HEK293 (cell line): ENCODE results near the gene STAT5B.

Experiments
- CTCF ChIA-PET: fragments of 350-600 bp; formaldehyde crosslinking; extraction: SDS; loops from one replicate; lab custom pipeline; 2021; ENCODE audit warnings: antibody characterized with exemption; lab: Yijun Ruan, JAX
- POLR2A ChIA-PET: fragments of 300-600 bp; formaldehyde crosslinking; extraction: SDS; loops from one replicate; lab custom pipeline; 2020; ENCODE audit warnings: antibody characterized with exemption, inconsistent platforms; lab: Yijun Ruan, JAX
- H3K27ac ChIP-seq: fragments of 200-500 bp; sonication (Bioruptor generic); 2 replicates; pipeline ENCODE4 v1.5.1; 2014; ENCODE audit warnings: low read depth, low read length, control low read depth, inconsistent platforms; ENCODE audit errors: extremely low read depth
- H3K36me3 ChIP-seq, 2 experiments: fragments of 200-500 bp in 1 of 2; sonication (Bioruptor generic) in 1 of 2; 1 replicate in 1 of 2; 2 replicates in 1 of 2; pipeline ENCODE4 v1.5.1; 2014 to 2017; ENCODE audit warnings: inconsistent platforms in 2 of 2, low read length in 2 of 2; ENCODE audit not compliant: control insufficient read depth in 2 of 2, insufficient read depth in 1 of 2
- H3K4me1 ChIP-seq: fragments of 200-500 bp; sonication (Bioruptor generic); 2 replicates; pipeline ENCODE4 v1.5.1; 2014; ENCODE audit warnings: mild to moderate bottlenecking, low read length, inconsistent platforms; ENCODE audit not compliant: control insufficient read depth, insufficient read depth
- H3K4me3 ChIP-seq: 2 replicates; pipeline ENCODE4 v1.5.1; 2011; ENCODE audit warnings: low read depth, mild to moderate bottlenecking, control low read depth, low read length, moderate library complexity
- H3K9me3 ChIP-seq: fragments of 200-500 bp; sonication (Bioruptor generic); 2 replicates; pipeline ENCODE4 v1.5.1; 2014; ENCODE audit warnings: low read depth, low read length, inconsistent platforms; ENCODE audit not compliant: control insufficient read depth, insufficient read depth
- KLF1 ChIP-seq: fragments of 450-650 bp; formaldehyde crosslinking; IDR thresholded peaks from 2 replicates; pipeline ENCODE4 v1.5.1; 2016; ENCODE audit warnings: missing biosample characterization, missing genetic modification characterization
- KLF8 ChIP-seq: fragments of 450-650 bp; formaldehyde crosslinking; IDR thresholded peaks from 2 replicates; pipeline ENCODE4 v1.5.1; 2016; ENCODE audit warnings: missing biosample characterization, missing genetic modification characterization
- KLF9 ChIP-seq: fragments of 450-650 bp; formaldehyde crosslinking; IDR thresholded peaks from 2 replicates; pipeline ENCODE4 v1.5.1; 2016; ENCODE audit warnings: missing biosample characterization, missing genetic modification characterization, low read depth
- SP7 ChIP-seq: fragments of 450-650 bp; formaldehyde crosslinking; IDR thresholded peaks from 2 replicates; pipeline ENCODE4 v1.5.1; 2016; ENCODE audit warnings: missing biosample characterization, missing genetic modification characterization
- ZBTB17 ChIP-seq: fragments of 450-650 bp; formaldehyde crosslinking; IDR thresholded peaks from 2 replicates; pipeline ENCODE4 v1.5.1; 2016; ENCODE audit warnings: missing biosample characterization, missing genetic modification characterization
- ZFP69B ChIP-seq: fragments of 450-650 bp; formaldehyde crosslinking; IDR thresholded peaks from 2 replicates; pipeline ENCODE4 v1.5.1; 2016; ENCODE audit warnings: missing biosample characterization, missing genetic modification characterization
- ZNF140 ChIP-seq: fragments of 450-650 bp; formaldehyde crosslinking; IDR thresholded peaks from 2 replicates; pipeline ENCODE4 v1.5.1; 2016; ENCODE audit warnings: missing biosample characterization, missing genetic modification characterization
- ZNF335 ChIP-seq: fragments of 450-650 bp; formaldehyde crosslinking; conservative IDR thresholded peaks from 2 replicates; pipeline ENCODE4 v1.5.1; 2016; ENCODE audit warnings: missing biosample characterization, missing genetic modification characterization
- ZNF426 ChIP-seq: fragments of 450-650 bp; formaldehyde crosslinking; IDR thresholded peaks from 2 replicates; pipeline ENCODE4 v1.5.1; 2017; ENCODE audit warnings: missing biosample characterization, missing genetic modification characterization, mild to moderate bottlenecking, inconsistent platforms, moderate library complexity
- ZNF600 ChIP-seq: fragments of 450-650 bp; formaldehyde crosslinking; IDR thresholded peaks from 2 replicates; pipeline ENCODE4 v1.5.1; 2016; ENCODE audit warnings: missing biosample characterization, missing genetic modification characterization
- ZNF624 ChIP-seq: fragments of 450-650 bp; formaldehyde crosslinking; IDR thresholded peaks from 2 replicates; pipeline ENCODE4 v1.5.1; 2017; ENCODE audit warnings: missing biosample characterization, missing genetic modification characterization
- ZNF645 ChIP-seq: fragments of 450-650 bp; formaldehyde crosslinking; IDR thresholded peaks from 2 replicates; pipeline ENCODE4; 2016; ENCODE audit warnings: missing biosample characterization, missing genetic modification characterization
- ZNF658 ChIP-seq: fragments of 450-650 bp; formaldehyde crosslinking; IDR thresholded peaks from 2 replicates; pipeline ENCODE4; 2016; ENCODE audit warnings: missing biosample characterization, missing genetic modification characterization
- ZNF792 ChIP-seq: fragments of 450-650 bp; formaldehyde crosslinking; IDR thresholded peaks from 2 replicates; pipeline ENCODE4 v1.5.1; 2016; ENCODE audit warnings: missing biosample characterization, missing genetic modification characterization
- ZSCAN30 ChIP-seq: fragments of 450-650 bp; IDR thresholded peaks from 2 replicates; pipeline ENCODE4 v1.5.1; 2018; ENCODE audit warnings: missing biosample characterization, mild to moderate bottlenecking, missing genetic modification characterization, moderate library complexity
- TF ChIP-seq, protein P1 (sequence below): fragments of 450-650 bp; formaldehyde crosslinking; IDR thresholded peaks from 2 replicates; pipeline ENCODE4 v1.5.1; 2016; ENCODE audit warnings: missing biosample characterization, missing genetic modification characterization
- TF ChIP-seq, protein P2 (sequence below): fragments of 450-650 bp; IDR thresholded peaks from 2 replicates; pipeline ENCODE4 v1.5.1; 2018; ENCODE audit warnings: missing biosample characterization, mild to moderate bottlenecking, missing genetic modification characterization
- TF ChIP-seq, protein P3 (sequence below): fragments of 450-650 bp; formaldehyde crosslinking; IDR thresholded peaks from 2 replicates; pipeline ENCODE4 v1.5.1; 2016; ENCODE audit warnings: missing biosample characterization, missing genetic modification characterization
- TF ChIP-seq, protein P4 (sequence below): fragments of 450-650 bp; formaldehyde crosslinking; IDR thresholded peaks from 2 replicates; pipeline ENCODE4 v1.5.1; 2017; ENCODE audit warnings: missing biosample characterization, mild to moderate bottlenecking, missing genetic modification characterization, moderate library complexity
- TF ChIP-seq, protein P5 (sequence below): fragments of 450-650 bp; formaldehyde crosslinking; IDR thresholded peaks from 2 replicates; pipeline ENCODE4 v1.5.1; 2016; ENCODE audit warnings: missing biosample characterization, missing genetic modification characterization
- TF ChIP-seq, protein P6 (sequence below): fragments of 450-650 bp; formaldehyde crosslinking; IDR thresholded peaks from 2 replicates; pipeline ENCODE4 v1.5.1; 2017; ENCODE audit warnings: missing biosample characterization, missing genetic modification characterization

The STAT5B gene

GRCh38 chr17:42322382-42323267 lies 46.4 kb upstream of the STAT5B start:
- CTCF ChIA-PET: interaction anchor here (0.6 to 22.0 kb wide), 40 partner anchors 8 to 359 kb away, joined by 3 to 378 read pairs (median 4); partner anchors contain the start of genes HCRT, STAT3 and STAT5A
- no peak overlapping the region for H3K27ac ChIP-seq
- H3K4me1 ChIP-seq: no peaks in the 10 kb centered on the region
- no peak overlapping the region for H3K4me3 ChIP-seq
- H3K9me3 ChIP-seq: no peaks in the 10 kb centered on the region
- POLR2A ChIA-PET: interaction anchor here (0.6 to 1.4 kb wide), 3 partner anchors 66 to 80 kb away, joined by 3 to 5 read pairs (median 3); partner anchors contain the start of gene STAT3
- H3K36me3 ChIP-seq: peaks cover 25 to 68% of the 10 kb centered on the region in 2 experiments; a peak in 2 of 3 replicates
- no peak for TF ChIP-seq ZNF140 (tag by site-specific recombination)
- peak; percentile 74 for TF ChIP-seq SP7 (tag by site-specific recombination)
- TF ChIP-seq, protein P1, sequence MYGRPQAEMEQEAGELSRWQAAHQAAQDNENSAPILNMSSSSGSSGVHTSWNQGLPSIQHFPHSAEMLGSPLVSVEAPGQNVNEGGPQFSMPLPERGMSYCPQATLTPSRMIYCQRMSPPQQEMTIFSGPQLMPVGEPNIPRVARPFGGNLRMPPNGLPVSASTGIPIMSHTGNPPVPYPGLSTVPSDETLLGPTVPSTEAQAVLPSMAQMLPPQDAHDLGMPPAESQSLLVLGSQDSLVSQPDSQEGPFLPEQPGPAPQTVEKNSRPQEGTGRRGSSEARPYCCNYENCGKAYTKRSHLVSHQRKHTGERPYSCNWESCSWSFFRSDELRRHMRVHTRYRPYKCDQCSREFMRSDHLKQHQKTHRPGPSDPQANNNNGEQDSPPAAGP (tag by site-specific recombination): peak; percentile 64
- 0 out of 2 replicates have a peak, but pooled peaks have one; percentile 25 for TF ChIP-seq ZFP69B (tag by site-specific recombination)
- peak; percentile 64 for TF ChIP-seq KLF8 (tag by site-specific recombination)
- peak; percentile 89 for TF ChIP-seq ZSCAN30
- no peak for TF ChIP-seq ZNF426 (tag by site-specific recombination)
- TF ChIP-seq ZNF624 (tag by site-specific recombination): no peak
- TF ChIP-seq, protein P2, sequence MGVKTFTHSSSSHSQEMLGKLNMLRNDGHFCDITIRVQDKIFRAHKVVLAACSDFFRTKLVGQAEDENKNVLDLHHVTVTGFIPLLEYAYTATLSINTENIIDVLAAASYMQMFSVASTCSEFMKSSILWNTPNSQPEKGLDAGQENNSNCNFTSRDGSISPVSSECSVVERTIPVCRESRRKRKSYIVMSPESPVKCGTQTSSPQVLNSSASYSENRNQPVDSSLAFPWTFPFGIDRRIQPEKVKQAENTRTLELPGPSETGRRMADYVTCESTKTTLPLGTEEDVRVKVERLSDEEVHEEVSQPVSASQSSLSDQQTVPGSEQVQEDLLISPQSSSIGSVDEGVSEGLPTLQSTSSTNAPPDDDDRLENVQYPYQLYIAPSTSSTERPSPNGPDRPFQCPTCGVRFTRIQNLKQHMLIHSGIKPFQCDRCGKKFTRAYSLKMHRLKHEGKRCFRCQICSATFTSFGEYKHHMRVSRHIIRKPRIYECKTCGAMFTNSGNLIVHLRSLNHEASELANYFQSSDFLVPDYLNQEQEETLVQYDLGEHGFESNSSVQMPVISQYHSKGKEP (tag by site-specific recombination): 0 out of 2 replicates have a peak, but pooled peaks have one; percentile 10
- no peak for TF ChIP-seq ZNF658 (tag by site-specific recombination)
- no peak for TF ChIP-seq ZNF335 (tag by site-specific recombination)
- peak; percentile 40; the same call in 1 of the 2 replicates for TF ChIP-seq ZBTB17
- TF ChIP-seq ZNF645 (tag by site-specific recombination): no peak
- TF ChIP-seq, protein P3, sequence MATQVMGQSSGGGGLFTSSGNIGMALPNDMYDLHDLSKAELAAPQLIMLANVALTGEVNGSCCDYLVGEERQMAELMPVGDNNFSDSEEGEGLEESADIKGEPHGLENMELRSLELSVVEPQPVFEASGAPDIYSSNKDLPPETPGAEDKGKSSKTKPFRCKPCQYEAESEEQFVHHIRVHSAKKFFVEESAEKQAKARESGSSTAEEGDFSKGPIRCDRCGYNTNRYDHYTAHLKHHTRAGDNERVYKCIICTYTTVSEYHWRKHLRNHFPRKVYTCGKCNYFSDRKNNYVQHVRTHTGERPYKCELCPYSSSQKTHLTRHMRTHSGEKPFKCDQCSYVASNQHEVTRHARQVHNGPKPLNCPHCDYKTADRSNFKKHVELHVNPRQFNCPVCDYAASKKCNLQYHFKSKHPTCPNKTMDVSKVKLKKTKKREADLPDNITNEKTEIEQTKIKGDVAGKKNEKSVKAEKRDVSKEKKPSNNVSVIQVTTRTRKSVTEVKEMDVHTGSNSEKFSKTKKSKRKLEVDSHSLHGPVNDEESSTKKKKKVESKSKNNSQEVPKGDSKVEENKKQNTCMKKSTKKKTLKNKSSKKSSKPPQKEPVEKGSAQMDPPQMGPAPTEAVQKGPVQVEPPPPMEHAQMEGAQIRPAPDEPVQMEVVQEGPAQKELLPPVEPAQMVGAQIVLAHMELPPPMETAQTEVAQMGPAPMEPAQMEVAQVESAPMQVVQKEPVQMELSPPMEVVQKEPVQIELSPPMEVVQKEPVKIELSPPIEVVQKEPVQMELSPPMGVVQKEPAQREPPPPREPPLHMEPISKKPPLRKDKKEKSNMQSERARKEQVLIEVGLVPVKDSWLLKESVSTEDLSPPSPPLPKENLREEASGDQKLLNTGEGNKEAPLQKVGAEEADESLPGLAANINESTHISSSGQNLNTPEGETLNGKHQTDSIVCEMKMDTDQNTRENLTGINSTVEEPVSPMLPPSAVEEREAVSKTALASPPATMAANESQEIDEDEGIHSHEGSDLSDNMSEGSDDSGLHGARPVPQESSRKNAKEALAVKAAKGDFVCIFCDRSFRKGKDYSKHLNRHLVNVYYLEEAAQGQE (tag by site-specific recombination): no peak
- peak; percentile 78 for TF ChIP-seq ZNF600 (tag by site-specific recombination)
- TF ChIP-seq, protein P4, sequence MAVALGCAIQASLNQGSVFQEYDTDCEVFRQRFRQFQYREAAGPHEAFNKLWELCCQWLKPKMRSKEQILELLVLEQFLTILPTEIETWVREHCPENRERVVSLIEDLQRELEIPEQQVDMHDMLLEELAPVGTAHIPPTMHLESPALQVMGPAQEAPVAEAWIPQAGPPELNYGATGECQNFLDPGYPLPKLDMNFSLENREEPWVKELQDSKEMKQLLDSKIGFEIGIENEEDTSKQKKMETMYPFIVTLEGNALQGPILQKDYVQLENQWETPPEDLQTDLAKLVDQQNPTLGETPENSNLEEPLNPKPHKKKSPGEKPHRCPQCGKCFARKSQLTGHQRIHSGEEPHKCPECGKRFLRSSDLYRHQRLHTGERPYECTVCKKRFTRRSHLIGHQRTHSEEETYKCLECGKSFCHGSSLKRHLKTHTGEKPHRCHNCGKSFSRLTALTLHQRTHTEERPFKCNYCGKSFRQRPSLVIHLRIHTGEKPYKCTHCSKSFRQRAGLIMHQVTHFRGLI (tag by site-specific recombination): no peak
- TF ChIP-seq, protein P5, sequence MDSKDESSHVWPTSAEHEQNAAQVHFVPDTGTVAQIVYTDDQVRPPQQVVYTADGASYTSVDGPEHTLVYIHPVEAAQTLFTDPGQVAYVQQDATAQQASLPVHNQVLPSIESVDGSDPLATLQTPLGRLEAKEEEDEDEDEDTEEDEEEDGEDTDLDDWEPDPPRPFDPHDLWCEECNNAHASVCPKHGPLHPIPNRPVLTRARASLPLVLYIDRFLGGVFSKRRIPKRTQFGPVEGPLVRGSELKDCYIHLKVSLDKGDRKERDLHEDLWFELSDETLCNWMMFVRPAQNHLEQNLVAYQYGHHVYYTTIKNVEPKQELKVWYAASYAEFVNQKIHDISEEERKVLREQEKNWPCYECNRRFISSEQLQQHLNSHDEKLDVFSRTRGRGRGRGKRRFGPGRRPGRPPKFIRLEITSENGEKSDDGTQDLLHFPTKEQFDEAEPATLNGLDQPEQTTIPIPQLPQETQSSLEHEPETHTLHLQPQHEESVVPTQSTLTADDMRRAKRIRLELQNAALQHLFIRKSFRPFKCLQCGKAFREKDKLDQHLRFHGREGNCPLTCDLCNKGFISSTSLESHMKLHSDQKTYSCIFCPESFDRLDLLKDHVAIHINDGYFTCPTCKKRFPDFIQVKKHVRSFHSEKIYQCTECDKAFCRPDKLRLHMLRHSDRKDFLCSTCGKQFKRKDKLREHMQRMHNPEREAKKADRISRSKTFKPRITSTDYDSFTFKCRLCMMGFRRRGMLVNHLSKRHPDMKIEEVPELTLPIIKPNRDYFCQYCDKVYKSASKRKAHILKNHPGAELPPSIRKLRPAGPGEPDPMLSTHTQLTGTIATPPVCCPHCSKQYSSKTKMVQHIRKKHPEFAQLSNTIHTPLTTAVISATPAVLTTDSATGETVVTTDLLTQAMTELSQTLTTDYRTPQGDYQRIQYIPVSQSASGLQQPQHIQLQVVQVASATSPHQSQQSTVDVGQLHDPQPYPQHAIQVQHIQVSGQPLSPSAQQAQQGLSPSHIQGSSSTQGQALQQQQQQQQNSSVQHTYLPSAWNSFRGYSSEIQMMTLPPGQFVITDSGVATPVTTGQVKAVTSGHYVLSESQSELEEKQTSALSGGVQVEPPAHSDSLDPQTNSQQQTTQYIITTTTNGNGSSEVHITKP (tag by site-specific recombination): peak; percentile 37; the same call in 1 of the 2 replicates
- no peak for TF ChIP-seq ZNF792 (tag by site-specific recombination)
- TF ChIP-seq KLF1 (tag by site-specific recombination): peak; percentile 53
- peak; percentile 61; the same call in 1 of the 2 replicates for TF ChIP-seq KLF9
- TF ChIP-seq, protein P6, sequence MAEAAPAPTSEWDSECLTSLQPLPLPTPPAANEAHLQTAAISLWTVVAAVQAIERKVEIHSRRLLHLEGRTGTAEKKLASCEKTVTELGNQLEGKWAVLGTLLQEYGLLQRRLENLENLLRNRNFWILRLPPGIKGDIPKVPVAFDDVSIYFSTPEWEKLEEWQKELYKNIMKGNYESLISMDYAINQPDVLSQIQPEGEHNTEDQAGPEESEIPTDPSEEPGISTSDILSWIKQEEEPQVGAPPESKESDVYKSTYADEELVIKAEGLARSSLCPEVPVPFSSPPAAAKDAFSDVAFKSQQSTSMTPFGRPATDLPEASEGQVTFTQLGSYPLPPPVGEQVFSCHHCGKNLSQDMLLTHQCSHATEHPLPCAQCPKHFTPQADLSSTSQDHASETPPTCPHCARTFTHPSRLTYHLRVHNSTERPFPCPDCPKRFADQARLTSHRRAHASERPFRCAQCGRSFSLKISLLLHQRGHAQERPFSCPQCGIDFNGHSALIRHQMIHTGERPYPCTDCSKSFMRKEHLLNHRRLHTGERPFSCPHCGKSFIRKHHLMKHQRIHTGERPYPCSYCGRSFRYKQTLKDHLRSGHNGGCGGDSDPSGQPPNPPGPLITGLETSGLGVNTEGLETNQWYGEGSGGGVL: no peak
